PC-3 (cell line): Measurements from ENCODE around the gene KCNJ15. TPM values are rescaled to one million over a fixed set of nuclear protein-coding genes. Genes with fewer than 3 reads are reported as not detected.

Experiments
- ATAC-seq: fragments of 200-7000 bp; cut with Tn5 transposase; 2 replicates; pipeline ENCODE4 v1.9.1; 2020; ENCODE audit warnings: mild to moderate bottlenecking, moderate library complexity
- BruUV-seq: library from RNA; stranded (reverse); fragments of 400-500 nt; replicated peaks from 2 replicates; lab custom pipeline; 2021; lab: Mats Ljungman, UMichigan
- CTCF ChIA-PET: fragments of 300-600 bp; sonication (Branson Sonifier 250); formaldehyde crosslinking; loops from one replicate; lab custom pipeline; 2022; ENCODE audit warnings: antibody characterized with exemption; lab: Charles Lee
- POLR2A ChIA-PET: fragments of 300-600 bp; sonication (Branson Sonifier 250); formaldehyde crosslinking; loops from one replicate; lab custom pipeline; 2022; ENCODE audit warnings: antibody characterized with exemption; ENCODE audit not compliant: unreplicated experiment; lab: Charles Lee
- DNase-seq: peaks from one replicate; pipeline ENCODE4 v3.0.0-alpha.2; 2015
- H2AFZ ChIP-seq: fragments of 300-600 bp; sonication (generic); 2 replicates; pipeline ENCODE4 v1.6.0; 2016; ENCODE audit warnings: antibody characterized with exemption, low read length
- H3F3A ChIP-seq: fragments of 300-600 bp; sonication (generic); one replicate; pipeline ENCODE4 v1.6.0; 2017; ENCODE audit warnings: antibody characterized with exemption, low read length, control low read depth, mild to moderate bottlenecking; ENCODE audit not compliant: unreplicated experiment
- H3K27ac ChIP-seq: fragments of 300-600 bp; sonication (generic); 2 replicates; pipeline ENCODE4 v1.5.1; 2016; ENCODE audit warnings: mild to moderate bottlenecking, low read length
- H3K27me3 ChIP-seq: fragments of 300-600 bp; sonication (generic); 2 replicates; pipeline ENCODE4 v1.6.1; 2016; ENCODE audit warnings: low read length, mixed read lengths
- H3K36me3 ChIP-seq: fragments of 300-600 bp; sonication (generic); 2 replicates; pipeline ENCODE4 v1.6.1; 2016; ENCODE audit warnings: low read depth, mixed run types, low read length, mixed read lengths
- H3K4me1 ChIP-seq: fragments of 300-600 bp; sonication (generic); 2 replicates; pipeline ENCODE4 v1.5.1; 2016; ENCODE audit warnings: low read length; ENCODE audit not compliant: insufficient read depth
- H3K4me2 ChIP-seq: fragments of 300-600 bp; sonication (generic); 2 replicates; pipeline ENCODE4 v1.6.0; 2016; ENCODE audit warnings: low read length
- H3K4me3 ChIP-seq: fragments of 300-600 bp; sonication (generic); 2 replicates; pipeline ENCODE4 v1.5.1; 2016; ENCODE audit warnings: mild to moderate bottlenecking, low read length, mixed read lengths
- H3K79me2 ChIP-seq: fragments of 300-600 bp; sonication (generic); 2 replicates; pipeline ENCODE4 v1.6.1; 2017; ENCODE audit warnings: low read length, mixed read lengths
- H3K9ac ChIP-seq: fragments of 300-600 bp; sonication (generic); 2 replicates; pipeline ENCODE4 v1.6.0; 2016; ENCODE audit warnings: mild to moderate bottlenecking, low read length
- H3K9me2 ChIP-seq: fragments of 300-600 bp; sonication (generic); replicated peaks from 2 replicates; pipeline ENCODE4 v1.6.1; 2016; ENCODE audit warnings: mixed run types, low read length, mixed read lengths
- H3K9me3 ChIP-seq: fragments of 300-600 bp; sonication (generic); 2 replicates; pipeline ENCODE4 v1.6.1; 2016; ENCODE audit warnings: low read length, mixed read lengths
- H4K20me1 ChIP-seq: fragments of 300-600 bp; sonication (generic); 2 replicates; pipeline ENCODE4 v1.6.1; 2016; ENCODE audit warnings: low read length, mixed read lengths
- CTCF ChIP-seq: fragments of 300-600 bp; sonication (generic); conservative IDR thresholded peaks from 2 replicates; pipeline ENCODE4 v1.5.1; 2017; ENCODE audit warnings: antibody characterized with exemption, low read depth, mild to moderate bottlenecking, low read length
- EZH2 ChIP-seq: fragments of 300-600 bp; sonication (generic); IDR thresholded peaks from one replicate; pipeline ENCODE4 v1.6.1; 2017; ENCODE audit warnings: antibody characterized with exemption, mild to moderate bottlenecking, low read length; ENCODE audit not compliant: unreplicated experiment
- EZH2phosphoT487 ChIP-seq: fragments of 300-600 bp; sonication (generic); IDR thresholded peaks from 2 replicates; pipeline ENCODE4 v1.6.1; 2018; ENCODE audit warnings: mild to moderate bottlenecking, antibody characterized with exemption, low read length, borderline replicate concordance
- intact Hi-C: fragments of 100-400 bp; cut with micrococcal nuclease; formaldehyde crosslinking; loops from 2 replicates; pipeline ENCODE4 v1.9.0; 2023
- total RNA-seq: library from RNA; depleted of rRNA; stranded (reverse); fragments of >200 nt; gene quantifications from 2 replicates; pipeline ENCODE4 v1.2.3, GENCODE V29; 2014

The KCNJ15 gene
- total RNA-seq, 1 experiment from 2014 or later, result 0.26 TPM

DNA sequence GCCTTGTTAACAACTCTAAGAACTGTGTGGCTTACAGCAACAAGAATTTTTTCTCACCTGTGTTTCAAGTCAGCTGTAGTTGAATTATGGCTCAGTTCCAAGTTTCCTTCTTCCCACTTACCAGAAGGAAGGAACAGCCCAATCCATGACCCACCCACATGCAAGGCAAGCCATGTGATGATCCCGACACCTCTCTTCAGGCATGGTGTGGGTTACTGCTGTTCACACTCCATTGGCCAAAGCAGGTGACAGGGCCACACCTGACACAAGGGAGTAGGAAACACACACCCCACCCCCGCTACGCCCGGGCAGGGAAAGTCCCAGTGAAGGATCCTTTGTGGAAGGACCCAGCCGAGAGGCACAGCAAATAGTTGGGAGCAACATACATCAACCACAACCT is 36.3 kb downstream of the KCNJ15 start:
- intact Hi-C loops, result no loop called here
- Histone ChIP-seq H3K9me3 (no peaks in the 10 kb centered on the region), H3K36me3 (no peaks in the 10 kb centered on the region), H3K27ac (no peak overlapping the region), H3K9me2 (no peaks in the 10 kb centered on the region), H3K4me1 (peaks cover 42% of the 10 kb centered on the region), H3K4me3 (no peak overlapping the region), H3F3A (no peaks in the 10 kb centered on the region), H3K4me2 (no peak overlapping the region), H3K27me3 (no peaks in the 10 kb centered on the region), H3K9ac (no peak overlapping the region), H2AFZ (no peak overlapping the region), H3K79me2 (no peaks in the 10 kb centered on the region), H4K20me1 (no peaks in the 10 kb centered on the region)
- ChIA-PET POLR2A (no interaction called here), CTCF (no interaction called here)
- ATAC-seq (no peak), DNase-seq (no peak)
- no TSS peak for BruUV-seq
- TF ChIP-seq CTCF (no peak), EZH2 (no peak), EZH2phosphoT487 (no peak)

- CTCF ChIA-PET, result interaction anchor here (0.6 kb wide), 1 partner anchor 74 kb away, joined by 4 read pairs; no protein-coding TSS in a partner anchor
- TF ChIP-seq EZH2phosphoT487 (no peak), CTCF (no peak), EZH2 (no peak)
These were observed 37.0 kb downstream of the KCNJ15 start for GRCh38 chr21:38293765-38294164.

DNA sequence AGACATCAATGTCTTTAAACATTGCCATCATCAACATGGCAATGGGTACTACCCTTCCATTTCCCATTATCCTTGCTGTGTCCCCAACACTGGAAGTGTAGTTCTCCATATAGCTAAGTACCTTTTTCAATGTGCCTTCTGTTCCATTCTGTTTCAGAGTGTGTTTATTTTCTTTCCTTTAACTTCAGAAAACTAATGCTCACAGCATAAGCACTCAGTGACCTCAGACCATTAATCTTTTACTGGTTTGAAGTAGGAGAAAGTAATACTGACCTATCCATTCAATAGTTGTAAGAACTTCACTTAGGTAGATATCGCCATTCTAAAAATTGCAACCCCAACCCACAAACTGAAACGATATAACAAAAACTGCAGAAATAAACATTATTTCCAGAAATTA is 37.8 kb downstream of the KCNJ15 start:
- no peaks in the 10 kb centered on the region for H3K9me2 ChIP-seq
- no peaks in the 10 kb centered on the region for H3K36me3 ChIP-seq
- intact Hi-C loops, result no loop called here
- no peak overlapping the region for H3K9ac ChIP-seq
- H2AFZ ChIP-seq, result no peak overlapping the region
- no peaks in the 10 kb centered on the region for H3F3A ChIP-seq
- no peaks in the 10 kb centered on the region for H4K20me1 ChIP-seq
- no peaks in the 10 kb centered on the region for H3K9me3 ChIP-seq
- ChIA-PET CTCF (interaction anchor here (0.6 kb wide), 1 partner anchor 75 kb away, joined by 4 read pairs; no protein-coding TSS in a partner anchor), POLR2A (interaction anchor here (0.7 kb wide), 1 partner anchor 29 kb away, joined by 3 read pairs; no protein-coding TSS in a partner anchor)
- H3K79me2 ChIP-seq, result no peaks in the 10 kb centered on the region
- H3K4me1 ChIP-seq, result peaks cover 36% of the 10 kb centered on the region
- no peak overlapping the region for H3K4me3 ChIP-seq
- BruUV-seq, result no TSS peak
- H3K27ac ChIP-seq, result no peak overlapping the region
- no peak overlapping the region for H3K4me2 ChIP-seq
- ATAC-seq, result no peak
- TF ChIP-seq EZH2 (no peak), CTCF (no peak), EZH2phosphoT487 (no peak)
- DNase-seq, result no peak
- H3K27me3 ChIP-seq, result no peaks in the 10 kb centered on the region

More at GRCh38 chr21:38293765-38294164, 37.0 kb downstream of the KCNJ15 start:
- DNase-seq (no peak), ATAC-seq (no peak)
- Histone ChIP-seq H3K27me3 (no peaks in the 10 kb centered on the region), H4K20me1 (no peaks in the 10 kb centered on the region), H3F3A (no peaks in the 10 kb centered on the region), H3K9me3 (no peaks in the 10 kb centered on the region), H3K4me2 (no peak overlapping the region), H3K79me2 (no peaks in the 10 kb centered on the region), H3K4me1 (peaks cover 42% of the 10 kb centered on the region), H3K9ac (no peak overlapping the region), H3K4me3 (no peak overlapping the region), H2AFZ (no peak overlapping the region), H3K27ac (no peak overlapping the region), H3K9me2 (no peaks in the 10 kb centered on the region), H3K36me3 (no peaks in the 10 kb centered on the region)
- POLR2A ChIA-PET, result no interaction called here
- no TSS peak for BruUV-seq
- intact Hi-C loops, result no loop called here
